ENCODE measurements around the gene FUT2. TPM values are rescaled to one million over a fixed set of nuclear protein-coding genes. Genes with fewer than 3 reads are reported as not detected.

The FUT2 gene
- total and polyA plus RNA-seq, 2 of the 13 experiments (the other 11 are each of a cell fraction or from before 2014, with no cell fraction given), result 0.07 TPM; not detected in 1

DNA sequence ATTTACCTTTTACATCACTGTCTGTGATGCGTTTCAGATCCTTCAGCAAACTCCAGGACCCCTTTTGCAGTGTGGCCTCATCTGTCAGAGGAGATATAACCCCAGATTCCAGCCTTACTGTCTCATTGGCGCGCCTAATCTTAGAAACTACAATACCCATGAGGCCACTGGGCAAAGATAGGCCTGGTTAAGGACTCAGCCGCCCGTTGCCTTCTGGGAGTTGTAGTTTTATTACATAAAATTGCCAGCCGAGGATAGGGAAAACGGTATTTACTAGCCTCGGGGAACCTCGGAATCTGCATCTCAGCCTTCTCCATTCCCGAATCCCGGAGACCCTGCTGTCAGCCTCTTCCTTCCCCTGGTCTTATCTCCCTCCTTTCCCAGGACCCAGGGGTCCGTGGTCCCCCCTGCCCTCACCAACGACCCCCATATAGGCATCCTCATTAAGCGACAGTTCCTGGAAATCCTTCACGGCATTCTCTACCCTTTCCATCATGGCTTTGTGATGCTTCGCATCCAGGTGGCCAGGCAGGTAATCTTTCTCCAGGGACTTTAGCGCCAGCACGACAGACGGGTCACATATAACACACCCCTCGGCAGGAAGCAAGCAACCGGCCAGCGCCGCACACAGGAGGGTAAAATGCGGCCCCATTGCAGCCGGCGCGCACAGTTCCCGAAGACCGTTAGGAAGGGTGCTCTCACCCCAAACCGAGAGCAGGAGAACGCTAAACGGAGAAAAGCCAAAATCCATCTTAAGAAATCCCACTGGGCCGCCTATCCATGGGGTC lies 49.6 kb downstream of the FUT2 start (continued):
- TF ChIP-seq, protein P1, sequence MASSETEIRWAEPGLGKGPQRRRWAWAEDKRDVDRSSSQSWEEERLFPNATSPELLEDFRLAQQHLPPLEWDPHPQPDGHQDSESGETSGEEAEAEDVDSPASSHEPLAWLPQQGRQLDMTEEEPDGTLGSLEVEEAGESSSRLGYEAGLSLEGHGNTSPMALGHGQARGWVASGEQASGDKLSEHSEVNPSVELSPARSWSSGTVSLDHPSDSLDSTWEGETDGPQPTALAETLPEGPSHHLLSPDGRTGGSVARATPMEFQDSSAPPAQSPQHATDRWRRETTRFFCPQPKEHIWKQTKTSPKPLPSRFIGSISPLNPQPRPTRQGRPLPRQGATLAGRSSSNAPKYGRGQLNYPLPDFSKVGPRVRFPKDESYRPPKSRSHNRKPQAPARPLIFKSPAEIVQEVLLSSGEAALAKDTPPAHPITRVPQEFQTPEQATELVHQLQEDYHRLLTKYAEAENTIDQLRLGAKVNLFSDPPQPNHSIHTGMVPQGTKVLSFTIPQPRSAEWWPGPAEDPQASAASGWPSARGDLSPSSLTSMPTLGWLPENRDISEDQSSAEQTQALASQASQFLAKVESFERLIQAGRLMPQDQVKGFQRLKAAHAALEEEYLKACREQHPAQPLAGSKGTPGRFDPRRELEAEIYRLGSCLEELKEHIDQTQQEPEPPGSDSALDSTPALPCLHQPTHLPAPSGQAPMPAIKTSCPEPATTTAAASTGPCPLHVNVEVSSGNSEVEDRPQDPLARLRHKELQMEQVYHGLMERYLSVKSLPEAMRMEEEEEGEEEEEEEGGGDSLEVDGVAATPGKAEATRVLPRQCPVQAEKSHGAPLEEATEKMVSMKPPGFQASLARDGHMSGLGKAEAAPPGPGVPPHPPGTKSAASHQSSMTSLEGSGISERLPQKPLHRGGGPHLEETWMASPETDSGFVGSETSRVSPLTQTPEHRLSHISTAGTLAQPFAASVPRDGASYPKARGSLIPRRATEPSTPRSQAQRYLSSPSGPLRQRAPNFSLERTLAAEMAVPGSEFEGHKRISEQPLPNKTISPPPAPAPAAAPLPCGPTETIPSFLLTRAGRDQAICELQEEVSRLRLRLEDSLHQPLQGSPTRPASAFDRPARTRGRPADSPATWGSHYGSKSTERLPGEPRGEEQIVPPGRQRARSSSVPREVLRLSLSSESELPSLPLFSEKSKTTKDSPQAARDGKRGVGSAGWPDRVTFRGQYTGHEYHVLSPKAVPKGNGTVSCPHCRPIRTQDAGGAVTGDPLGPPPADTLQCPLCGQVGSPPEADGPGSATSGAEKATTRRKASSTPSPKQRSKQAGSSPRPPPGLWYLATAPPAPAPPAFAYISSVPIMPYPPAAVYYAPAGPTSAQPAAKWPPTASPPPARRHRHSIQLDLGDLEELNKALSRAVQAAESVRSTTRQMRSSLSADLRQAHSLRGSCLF (CRISPR knock-in tag; IDR thresholded peaks at IDR 0.05; ENCODE audit: borderline replicate concordance), result no peak
- TF ChIP-seq ZNF597 (CRISPR knock-in tag; IDR thresholded peaks at IDR 0.05) (0 out of 2 replicates have a peak, but pooled peaks have one; percentile 38), ARID2 (CRISPR knock-in tag; IDR thresholded peaks at IDR 0.05; ENCODE audit: borderline replicate concordance) (no peak), PRDM10 (CRISPR knock-in tag; IDR thresholded peaks at IDR 0.05; ENCODE audit: low read depth) (no peak), JUND (CRISPR knock-in tag; IDR thresholded peaks at IDR 0.05) (no peak), HOXA3 (CRISPR knock-in tag; IDR thresholded peaks at IDR 0.05) (0 out of 2 replicates have a peak, but pooled peaks have one; percentile 12), MLXIP (CRISPR knock-in tag; IDR thresholded peaks at IDR 0.05; ENCODE audit: borderline replicate concordance) (no peak), ZNF383 (CRISPR knock-in tag; IDR thresholded peaks at IDR 0.05; ENCODE audit: borderline replicate concordance) (no peak), ELK4 (CRISPR knock-in tag; IDR thresholded peaks at IDR 0.05; ENCODE audit: borderline replicate concordance) (no peak), THAP11 (CRISPR knock-in tag; IDR thresholded peaks at IDR 0.05) (peak; percentile 100), TAF1 (CRISPR knock-in tag; IDR thresholded peaks at IDR 0.05) (no peak), ATF7 (IDR thresholded peaks at IDR 0.05) (no peak), ATF7 (CRISPR knock-in tag; IDR thresholded peaks at IDR 0.05) (no peak)
